Loucy (cell line): ENCODE results near the gene SLC46A2.
A peak's percentile ranks its signal among the peaks of the same experiment; 100 is the strongest.

ENCODE experiments used
- H2AFZ ChIP-seq: fragments of 200-600 bp; sonication (generic); 2 replicates; pipeline ENCODE4 v1.6.0; 2016; ENCODE audit warnings: antibody characterized with exemption, mild to moderate bottlenecking, low read length, moderate library complexity
- H3F3A ChIP-seq: fragments of 200-600 bp; 2 replicates; pipeline ENCODE4 v1.6.0; 2016; ENCODE audit warnings: antibody characterized with exemption, low read depth, mild to moderate bottlenecking
- H3K27me3 ChIP-seq: fragments of 200-600 bp; sonication (generic); 2 replicates; pipeline ENCODE4 v1.6.1; 2014; ENCODE audit warnings: low read length, mild to moderate bottlenecking; ENCODE audit not compliant: insufficient read depth, poor library complexity, severe bottlenecking
- H3K36me3 ChIP-seq: fragments of 200-600 bp; sonication (generic); 2 replicates; pipeline ENCODE4 v1.6.1; 2016; ENCODE audit warnings: low read length; ENCODE audit not compliant: insufficient read depth
- H3K4me1 ChIP-seq: fragments of 200-600 bp; sonication (generic); 2 replicates; pipeline ENCODE4 v1.5.1; 2014; ENCODE audit warnings: low read length, mild to moderate bottlenecking; ENCODE audit not compliant: insufficient read depth, poor library complexity, severe bottlenecking
- H3K4me2 ChIP-seq: fragments of 200-600 bp; sonication (generic); 2 replicates; pipeline ENCODE4 v1.6.0; 2014; ENCODE audit warnings: antibody characterized with exemption, low read length, low read depth, mild to moderate bottlenecking; ENCODE audit not compliant: poor library complexity, severe bottlenecking
- H3K4me3 ChIP-seq: fragments of 200-600 bp; sonication (generic); 2 replicates; pipeline ENCODE4 v1.5.1; 2014; ENCODE audit warnings: low read length, mild to moderate bottlenecking, mixed read lengths; ENCODE audit not compliant: poor library complexity, severe bottlenecking
- H3K79me2 ChIP-seq: fragments of 200-600 bp; sonication (generic); 2 replicates; pipeline ENCODE4 v1.6.1; 2014; ENCODE audit warnings: low read length; ENCODE audit not compliant: insufficient read depth
- H3K9ac ChIP-seq: fragments of 200-600 bp; sonication (generic); 2 replicates; pipeline ENCODE4 v1.6.0; 2014; ENCODE audit warnings: mild to moderate bottlenecking, low read depth, low read length, moderate library complexity; ENCODE audit not compliant: poor library complexity, severe bottlenecking
- H3K9me2 ChIP-seq: fragments of 200-600 bp; sonication (generic); replicated peaks from 2 replicates; pipeline ENCODE4 v1.6.1; 2016; ENCODE audit warnings: low read depth, low read length, mixed read lengths
- H3K9me3 ChIP-seq: fragments of 200-600 bp; sonication (generic); 2 replicates; pipeline ENCODE4 v1.6.1; 2014; ENCODE audit warnings: mild to moderate bottlenecking, antibody characterized with exemption, low read length, low read depth; ENCODE audit not compliant: insufficient read depth
- H4K20me1 ChIP-seq: fragments of 200-600 bp; sonication (generic); 2 replicates; pipeline ENCODE4 v1.6.0; 2014; ENCODE audit warnings: antibody characterized with exemption, low read length, mild to moderate bottlenecking; ENCODE audit not compliant: insufficient read depth, poor library complexity, severe bottlenecking
- CTCF ChIP-seq: fragments of 200-600 bp; sonication (generic); conservative IDR thresholded peaks from 2 replicates; pipeline ENCODE4 v1.5.1; 2014; ENCODE audit warnings: mild to moderate bottlenecking, antibody characterized with exemption, low read length
- EZH2phosphoT487 ChIP-seq: fragments of 200-600 bp; IDR thresholded peaks from 2 replicates; pipeline ENCODE4 v1.6.1; 2018; ENCODE audit warnings: antibody characterized with exemption, mild to moderate bottlenecking, moderate library complexity, borderline replicate concordance

SLC46A2 gene

DNA sequence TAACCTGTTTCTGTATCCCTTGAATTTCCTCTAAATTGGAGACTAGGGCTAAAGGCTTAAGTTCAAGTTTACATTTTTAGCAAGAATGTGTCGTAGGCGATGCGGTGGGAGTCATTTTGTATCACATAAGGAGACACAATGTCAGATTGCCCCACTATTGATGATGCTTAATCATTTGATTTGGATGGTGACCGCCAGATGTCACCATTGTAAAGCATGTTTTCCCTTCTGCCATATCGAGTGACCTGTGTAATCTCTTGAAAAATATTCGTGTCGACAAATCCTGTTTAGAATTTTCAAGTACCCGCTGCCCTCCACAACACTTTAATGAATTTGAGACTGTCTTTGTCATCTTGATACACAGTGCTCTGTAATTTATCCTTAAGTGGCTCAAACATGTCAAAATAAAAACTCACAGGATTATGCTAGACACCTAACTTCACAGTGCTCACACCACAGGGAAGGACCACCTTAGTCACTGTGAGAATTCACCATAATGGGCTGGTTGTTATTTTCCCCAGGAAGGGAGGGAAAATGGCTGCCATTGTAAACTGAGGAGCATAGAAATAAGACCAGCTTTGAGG, 34.5 kb upstream of the SLC46A2 start:
- H3K4me2 ChIP-seq = no peak overlapping the region
- peak overlapping the region; percentile 64 for H2AFZ ChIP-seq

GRCh38 chr9:112921549-112921948, 30.9 kb upstream of the SLC46A2 start:
- TF ChIP-seq CTCF (peak; percentile 76), EZH2phosphoT487 (no peak)
- Histone ChIP-seq H3K4me2 (peak overlapping the region; percentile 19), H3K9me3 (no peaks in the 10 kb centered on the region), H4K20me1 (no peaks in the 10 kb centered on the region), H3K4me1 (no peaks in the 10 kb centered on the region), H3K27me3 (no peaks in the 10 kb centered on the region), H3K36me3 (no peaks in the 10 kb centered on the region), H3K9ac (no peak overlapping the region), H3F3A (no peaks in the 10 kb centered on the region), H3K9me2 (no peaks in the 10 kb centered on the region), H3K4me3 (no peak overlapping the region), H2AFZ (no peak overlapping the region), H3K79me2 (no peaks in the 10 kb centered on the region)

More for the DNA sequence above, 34.5 kb upstream of the SLC46A2 start:
- Histone ChIP-seq H4K20me1 (no peaks in the 10 kb centered on the region), H3K4me3 (no peak overlapping the region), H3K9me2 (no peaks in the 10 kb centered on the region), H3K4me1 (no peaks in the 10 kb centered on the region), H3K27me3 (no peaks in the 10 kb centered on the region), H3F3A (no peaks in the 10 kb centered on the region), H3K9ac (no peak overlapping the region), H3K9me3 (no peaks in the 10 kb centered on the region), H3K79me2 (no peaks in the 10 kb centered on the region), H3K36me3 (no peaks in the 10 kb centered on the region)
- no peak for TF ChIP-seq EZH2phosphoT487
- TF ChIP-seq CTCF = peak; percentile 68

DNA sequence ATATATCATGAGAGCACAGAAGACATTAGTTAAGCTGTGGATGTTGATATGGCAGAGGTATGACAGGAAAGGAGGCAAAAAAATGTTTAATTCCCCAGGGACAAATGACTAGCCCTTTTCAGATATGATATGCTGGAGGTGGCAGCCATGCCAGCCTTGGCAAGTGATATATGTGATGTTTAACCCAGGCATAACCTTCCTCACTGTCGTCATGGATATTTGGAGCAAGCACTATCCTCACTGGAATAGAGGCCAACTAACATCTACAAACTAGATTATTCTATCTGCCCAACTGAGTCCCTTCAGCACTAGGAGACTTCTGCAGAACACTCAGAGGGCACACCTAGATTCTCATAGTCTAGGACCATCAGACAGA, 27.3 kb upstream of the SLC46A2 start:
- H3K4me1 ChIP-seq = no peaks in the 10 kb centered on the region
- H3K9me3 ChIP-seq = no peaks in the 10 kb centered on the region
- H3K9ac ChIP-seq = no peak overlapping the region
- H2AFZ ChIP-seq = no peak overlapping the region
- H4K20me1 ChIP-seq = no peaks in the 10 kb centered on the region
- TF ChIP-seq CTCF (no peak), EZH2phosphoT487 (no peak)
- H3K27me3 ChIP-seq = no peaks in the 10 kb centered on the region
- H3K4me2 ChIP-seq = no peak overlapping the region
- no peaks in the 10 kb centered on the region for H3K9me2 ChIP-seq
- no peaks in the 10 kb centered on the region for H3K36me3 ChIP-seq
- H3K4me3 ChIP-seq = no peak overlapping the region
- no peaks in the 10 kb centered on the region for H3F3A ChIP-seq
- H3K79me2 ChIP-seq = no peaks in the 10 kb centered on the region
